ENCODE data around the gene SLC25A45.
"Not testable (repeated sequence)": the region's sequence is repeated elsewhere in the genome, so short reads cannot be mapped to it uniquely, and the experiment has no call there.

SLC25A45 gene

DNA sequence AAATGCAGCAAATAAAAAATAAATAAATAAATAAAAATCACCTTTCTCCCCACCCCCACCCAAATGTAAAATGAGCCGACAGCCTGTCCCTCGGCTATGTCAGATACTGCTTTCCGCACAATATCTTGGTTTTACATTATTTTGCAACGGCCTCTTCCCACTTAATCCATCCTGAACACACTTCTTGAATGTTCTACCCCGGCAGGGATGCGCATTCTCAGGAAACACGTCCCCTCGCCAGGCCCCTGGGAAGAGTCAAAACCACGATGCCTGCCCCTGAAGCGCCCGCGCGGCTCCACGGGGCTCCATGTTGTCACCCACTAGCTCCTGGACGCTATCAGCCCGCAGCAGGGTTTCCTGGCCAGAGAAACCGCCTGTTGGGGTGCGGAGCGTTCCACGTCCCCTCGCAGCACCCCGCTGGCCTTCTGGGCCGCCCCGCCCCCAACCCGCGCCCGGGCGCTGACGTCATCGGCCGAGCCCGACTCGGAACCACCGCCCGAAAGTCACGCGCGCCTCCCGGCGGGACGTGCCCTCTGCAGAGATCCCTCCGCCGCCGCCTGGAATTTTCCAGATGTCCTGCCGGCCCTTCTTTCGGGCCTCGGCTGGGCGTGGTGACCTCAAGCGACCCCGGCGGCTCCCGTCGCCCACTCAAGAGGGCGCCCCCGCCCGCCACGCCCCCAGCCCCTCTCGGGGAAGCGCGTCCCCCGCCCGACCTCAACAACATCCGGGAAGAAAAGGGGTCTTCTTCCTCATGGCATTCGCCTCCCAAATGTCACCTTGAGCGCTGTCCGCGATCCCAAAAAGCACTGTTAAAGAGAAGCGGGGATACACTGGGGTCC, 39.6 kb upstream of the SLC25A45 start:
- peak; percentile 77 for DNase-seq (ENCODE audit: low read depth, low spot score)

DNA sequence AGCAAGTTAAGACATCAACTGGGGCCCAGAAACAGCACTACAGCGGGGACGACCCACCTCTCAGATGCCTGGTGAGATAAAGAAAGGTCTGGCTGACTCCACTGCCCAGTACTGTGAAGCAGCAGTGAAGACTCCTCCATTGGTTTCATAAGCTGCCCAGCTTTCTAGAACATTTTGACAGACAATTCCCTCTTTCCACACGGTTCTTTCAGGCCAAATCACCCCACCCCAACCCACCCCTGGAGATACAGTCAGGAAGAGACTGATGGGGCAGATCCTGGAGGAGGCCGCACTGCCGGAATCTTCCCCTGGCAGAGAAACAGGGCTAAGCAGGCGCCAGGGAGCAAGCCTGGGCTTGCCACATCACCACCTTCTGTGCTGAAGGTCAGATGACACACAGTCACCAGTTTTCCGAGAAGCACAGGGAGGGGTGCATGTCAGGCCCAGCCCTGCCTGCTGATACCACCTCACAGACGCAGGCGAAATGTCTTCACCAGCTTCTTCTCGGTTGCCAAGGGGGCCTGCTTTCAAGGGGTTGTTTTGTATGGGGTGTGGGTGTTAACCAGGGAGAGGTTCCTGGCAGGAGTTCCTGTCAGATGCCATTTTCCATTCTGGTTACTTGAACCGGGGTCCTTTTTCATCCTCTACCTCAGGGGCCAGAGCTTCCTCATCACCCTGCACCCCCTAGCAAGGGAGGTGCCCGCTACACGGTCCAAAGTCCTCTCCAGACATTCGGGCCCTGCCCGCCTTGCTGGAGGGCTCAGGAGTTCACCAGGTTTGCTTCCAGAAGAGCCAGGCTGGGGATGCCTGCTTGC, 38.7 kb upstream of the SLC25A45 start:
- peak; percentile 75 for DNase-seq (ENCODE audit: low read depth, low spot score)

DNA sequence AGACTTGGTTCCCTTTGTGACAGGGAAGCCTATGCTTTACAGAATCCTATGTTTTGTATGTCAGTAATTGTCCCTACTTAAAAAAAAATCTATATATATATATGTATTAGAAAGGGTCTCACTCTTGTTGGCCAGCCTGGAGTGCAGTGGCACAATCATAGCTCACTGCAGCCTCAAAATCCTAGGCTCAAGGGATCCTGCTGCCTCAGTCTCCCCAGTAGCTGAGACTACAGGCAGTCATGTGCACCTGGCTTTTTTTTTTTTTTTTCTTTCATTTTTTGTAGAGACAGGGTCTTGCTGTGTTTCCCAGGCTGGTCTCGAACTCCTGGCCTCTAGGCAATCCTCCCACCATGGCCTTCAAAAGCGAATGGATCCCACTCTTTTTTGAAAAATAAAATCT, 38.1 kb upstream of the SLC25A45 start:
- no peak for DNase-seq (ENCODE audit: low read depth, low spot score)

DNA sequence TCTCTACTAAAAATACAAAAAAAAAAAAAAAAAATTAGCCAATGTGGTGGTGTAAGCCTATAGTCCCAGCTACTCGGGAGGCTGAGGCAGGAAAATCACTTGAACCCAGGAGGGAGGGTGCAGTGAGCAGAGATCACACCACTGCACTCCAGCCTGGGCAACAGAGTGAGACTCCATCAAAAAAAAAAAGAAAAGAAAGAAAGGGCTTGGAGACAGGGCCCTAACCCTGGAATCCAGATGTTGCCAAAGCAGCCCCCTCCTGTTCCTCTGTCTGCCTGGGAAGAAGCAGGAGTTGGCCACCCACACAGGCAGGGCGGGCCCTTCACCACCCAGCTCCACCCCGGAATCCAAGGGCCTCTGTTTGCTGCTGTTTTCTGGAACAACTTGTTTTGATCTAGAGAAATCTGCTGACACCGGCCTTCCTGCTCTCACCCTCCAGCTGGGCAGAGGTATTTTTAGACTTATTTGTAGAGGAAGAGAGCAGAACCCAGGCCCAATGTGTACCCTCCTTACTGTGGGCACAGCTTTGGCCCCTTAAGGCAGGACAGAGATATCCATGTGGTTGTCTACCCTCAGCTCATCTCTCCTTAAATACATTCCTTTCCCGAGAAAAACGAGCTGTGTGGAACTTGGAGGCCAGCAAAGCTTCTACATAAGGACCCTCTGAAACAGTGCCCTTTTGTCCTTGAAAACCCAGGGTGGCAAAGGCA, 37.5 kb upstream of the SLC25A45 start:
- DNase-seq (ENCODE audit: low read depth, low spot score): no peak

DNA sequence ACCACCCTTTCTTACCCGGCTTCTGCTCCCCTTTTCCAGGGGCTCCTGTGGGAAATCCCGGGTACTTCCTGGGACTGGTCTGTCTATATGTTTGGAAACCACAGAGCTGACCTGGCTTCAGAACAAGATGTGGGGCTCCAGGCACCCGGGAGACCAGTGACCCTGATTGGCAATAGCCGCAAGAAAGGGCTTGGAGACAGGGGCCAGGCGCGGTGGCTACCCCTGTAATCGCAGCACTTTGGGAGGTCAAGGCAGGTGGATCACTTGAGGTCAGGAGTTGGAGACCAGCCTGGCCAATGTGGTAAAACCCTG, 37.0 kb upstream of the SLC25A45 start:
- no peak for DNase-seq (ENCODE audit: low read depth, low spot score)

DNA sequence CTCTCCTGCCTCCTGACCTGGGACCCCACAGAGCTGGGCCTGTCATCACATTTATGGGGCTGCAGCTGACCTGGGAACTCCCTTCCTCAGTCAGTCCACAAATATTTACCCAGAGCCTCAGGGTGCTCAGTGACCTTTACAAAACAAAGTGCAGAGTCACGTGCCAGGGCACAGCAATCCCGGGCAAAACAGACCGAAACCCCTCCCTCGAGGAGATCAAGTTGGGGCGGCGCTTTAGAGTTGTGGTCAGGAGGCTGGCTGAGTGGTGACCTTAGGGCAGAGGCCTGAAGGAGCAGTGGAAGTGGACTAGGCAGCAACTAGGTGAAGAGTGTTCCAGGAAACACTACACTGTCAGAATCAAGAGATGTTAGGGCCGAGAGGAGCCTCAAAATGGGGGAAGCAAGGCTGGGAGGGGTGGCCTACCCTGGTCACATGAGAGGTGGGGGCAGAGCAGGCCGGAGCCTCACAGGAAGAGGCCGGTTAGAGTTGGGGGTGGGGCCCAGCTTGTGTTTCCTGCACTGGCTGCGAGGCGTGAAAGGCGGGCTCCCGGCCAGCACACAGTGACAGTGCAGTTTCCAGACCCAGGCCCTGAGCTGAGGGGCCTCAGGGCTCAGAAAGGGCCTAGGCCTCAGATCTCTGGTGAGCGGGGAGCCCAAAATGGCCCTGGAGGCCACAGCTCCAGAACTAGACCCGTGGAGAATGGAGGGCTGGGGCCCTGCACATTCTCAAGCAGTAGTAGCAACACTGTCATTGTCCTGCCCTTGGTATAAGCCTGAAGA, 36.4 kb upstream of the SLC25A45 start:
- DNase-seq (ENCODE audit: low read depth, low spot score): peak; percentile 66

DNA sequence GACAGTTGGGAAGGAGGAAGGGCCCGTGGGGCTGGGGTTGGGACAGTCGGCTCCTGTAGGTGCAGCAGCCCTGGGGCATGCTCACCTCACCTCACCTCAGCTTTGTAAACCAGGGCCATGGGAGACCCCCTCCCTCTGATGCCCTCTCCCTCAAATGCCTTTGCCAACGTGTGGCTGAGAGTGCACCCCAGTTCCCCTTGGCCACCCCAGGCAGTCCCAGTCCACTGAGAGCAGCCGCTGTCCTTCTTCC, 35.9 kb upstream of the SLC25A45 start:
- DNase-seq (ENCODE audit: low read depth, low spot score): no peak

DNA sequence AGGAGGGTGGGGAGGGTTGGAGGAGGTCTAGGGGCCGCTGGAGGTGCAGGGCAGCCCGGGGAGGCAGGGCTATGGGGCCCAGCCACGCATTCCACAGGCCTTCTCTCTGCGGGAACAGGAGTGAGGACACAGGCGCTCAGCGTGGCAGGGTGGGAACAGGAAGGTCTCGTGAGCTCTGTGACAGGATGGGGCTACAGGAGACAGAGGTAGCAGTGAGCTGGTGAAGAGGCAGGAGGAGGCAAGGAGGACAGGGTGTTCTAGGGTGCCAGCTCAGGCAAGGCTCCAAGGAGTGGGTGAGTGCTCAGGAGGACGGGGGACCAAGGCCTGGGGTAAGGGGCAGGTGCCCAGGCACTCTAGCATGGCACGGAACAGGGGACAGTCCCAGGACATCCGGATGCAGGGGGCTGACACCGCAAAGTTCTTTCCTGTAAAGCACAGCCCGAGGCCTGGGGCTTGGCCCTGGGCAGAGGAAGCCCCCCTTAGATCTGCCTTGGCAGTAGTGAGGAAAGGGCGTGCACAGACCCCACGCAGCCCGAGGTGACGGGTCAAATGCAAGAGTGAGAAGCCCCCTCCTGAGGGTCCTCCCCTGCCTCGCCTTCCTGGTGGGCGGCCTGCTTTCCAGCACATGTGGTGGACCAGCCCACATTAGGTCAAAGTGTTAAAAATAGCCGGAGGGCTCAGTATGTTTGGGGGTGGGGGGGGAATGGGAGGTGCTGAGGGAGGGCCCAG, 35.4 kb upstream of the SLC25A45 start:
- DNase-seq (ENCODE audit: low read depth, low spot score): no peak

DNA sequence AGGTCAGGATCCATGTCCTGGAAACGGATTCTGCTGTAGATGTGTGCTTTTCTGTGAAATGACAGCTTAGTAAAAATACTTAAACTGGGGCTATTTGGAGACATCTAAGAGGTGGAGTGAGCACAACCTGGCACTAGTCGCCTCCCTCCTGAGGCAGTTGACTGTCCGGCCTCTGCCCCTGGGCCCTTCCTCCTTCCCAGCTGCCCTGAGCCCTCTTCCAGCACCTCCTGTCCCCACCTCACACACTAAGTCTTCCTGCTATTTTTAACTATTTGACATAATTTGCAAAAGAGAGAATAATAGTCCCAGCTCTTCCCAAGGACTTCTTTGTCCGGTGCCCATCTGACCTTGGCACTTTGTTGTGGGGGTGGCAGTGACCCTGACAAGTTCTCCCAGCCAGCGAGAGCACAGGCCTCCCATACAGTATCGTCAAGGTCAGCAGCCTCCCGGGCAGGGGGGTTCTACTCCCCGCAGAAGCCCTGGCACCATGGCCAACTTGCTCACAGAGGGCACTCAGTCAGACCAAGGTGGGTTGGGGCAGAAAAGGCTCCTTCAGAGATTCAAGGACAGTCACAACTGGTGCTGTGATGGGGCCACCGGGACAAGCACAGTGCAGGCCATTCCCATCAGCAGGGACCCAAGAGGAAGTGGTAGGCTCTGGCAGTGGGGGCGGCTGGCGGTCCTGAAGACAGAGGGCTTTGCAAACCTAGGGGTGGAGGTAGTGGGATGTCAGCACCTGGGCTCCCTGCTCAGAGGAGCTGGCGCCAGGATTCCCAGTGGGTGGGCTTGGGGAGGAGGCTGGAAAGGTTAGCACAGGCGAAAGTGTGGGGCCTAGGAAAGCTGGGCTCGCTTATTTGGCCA, 34.6 kb upstream of the SLC25A45 start:
- no peak for DNase-seq (ENCODE audit: low read depth, low spot score)

DNA sequence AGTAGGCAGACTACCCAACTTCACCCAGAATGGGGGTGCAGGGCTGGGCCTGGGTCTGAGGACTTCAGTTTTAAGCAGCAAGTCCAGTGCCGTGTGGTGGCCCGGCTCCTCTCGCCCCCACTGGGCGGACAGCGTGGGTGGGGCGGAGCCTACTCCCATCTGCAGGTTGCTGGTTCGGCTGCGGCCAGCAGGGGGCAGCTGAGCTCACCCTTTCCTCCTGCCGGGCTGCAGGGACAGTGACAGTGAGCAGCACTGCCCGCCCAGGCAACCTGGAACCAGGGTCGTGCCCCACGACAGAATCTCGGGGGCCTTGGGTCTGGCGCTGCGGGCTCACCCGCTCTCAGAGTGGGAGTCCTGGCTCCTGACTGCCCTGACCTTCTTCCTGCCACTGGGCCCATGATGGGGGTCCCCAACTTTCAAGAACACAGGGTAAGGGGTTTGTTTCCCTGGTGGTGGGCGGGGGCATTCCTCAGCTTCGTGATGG, 33.9 kb upstream of the SLC25A45 start:
- peak; percentile 86 for DNase-seq (ENCODE audit: low read depth, low spot score)

DNA sequence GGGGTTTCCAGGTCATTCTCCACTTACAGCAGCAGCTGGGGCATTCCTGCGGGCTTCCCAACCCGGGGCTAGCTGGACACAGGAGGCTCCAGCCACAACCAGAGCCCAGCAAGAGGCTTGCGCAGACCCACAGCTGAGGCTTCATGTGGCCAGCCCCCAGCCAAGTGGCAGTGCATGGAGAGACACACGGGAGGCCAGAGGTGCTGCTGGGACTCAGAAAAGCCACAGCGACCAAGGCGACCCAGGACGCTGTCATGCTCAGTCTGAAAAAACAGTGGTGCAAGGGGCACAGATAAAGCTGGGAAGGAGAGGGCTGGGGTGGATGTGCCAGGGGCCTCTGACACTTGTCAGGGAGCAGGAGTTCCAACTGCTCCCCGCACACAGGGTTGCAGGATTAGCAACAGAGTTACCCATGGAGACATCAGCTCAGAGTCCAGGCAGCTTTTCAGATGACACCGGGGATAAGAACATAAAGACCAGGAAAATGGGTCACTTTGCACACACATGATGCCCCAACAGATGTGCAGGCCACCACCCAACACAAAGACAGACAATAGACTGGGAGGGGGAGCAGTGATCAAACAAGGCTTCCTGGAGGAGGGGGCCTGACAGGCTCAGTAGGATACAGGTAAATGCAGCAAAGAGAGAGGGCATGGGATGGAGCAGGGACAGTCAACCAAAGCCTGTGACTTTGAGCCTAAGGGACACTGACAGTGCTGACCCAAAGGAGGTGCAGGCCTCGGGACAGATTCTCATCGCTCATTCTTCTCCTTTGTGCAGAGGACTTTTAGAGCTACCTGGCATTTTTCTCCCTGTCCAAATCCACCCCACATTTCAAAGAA, 33.3 kb upstream of the SLC25A45 start:
- no peak for DNase-seq (ENCODE audit: low read depth, low spot score)

DNA sequence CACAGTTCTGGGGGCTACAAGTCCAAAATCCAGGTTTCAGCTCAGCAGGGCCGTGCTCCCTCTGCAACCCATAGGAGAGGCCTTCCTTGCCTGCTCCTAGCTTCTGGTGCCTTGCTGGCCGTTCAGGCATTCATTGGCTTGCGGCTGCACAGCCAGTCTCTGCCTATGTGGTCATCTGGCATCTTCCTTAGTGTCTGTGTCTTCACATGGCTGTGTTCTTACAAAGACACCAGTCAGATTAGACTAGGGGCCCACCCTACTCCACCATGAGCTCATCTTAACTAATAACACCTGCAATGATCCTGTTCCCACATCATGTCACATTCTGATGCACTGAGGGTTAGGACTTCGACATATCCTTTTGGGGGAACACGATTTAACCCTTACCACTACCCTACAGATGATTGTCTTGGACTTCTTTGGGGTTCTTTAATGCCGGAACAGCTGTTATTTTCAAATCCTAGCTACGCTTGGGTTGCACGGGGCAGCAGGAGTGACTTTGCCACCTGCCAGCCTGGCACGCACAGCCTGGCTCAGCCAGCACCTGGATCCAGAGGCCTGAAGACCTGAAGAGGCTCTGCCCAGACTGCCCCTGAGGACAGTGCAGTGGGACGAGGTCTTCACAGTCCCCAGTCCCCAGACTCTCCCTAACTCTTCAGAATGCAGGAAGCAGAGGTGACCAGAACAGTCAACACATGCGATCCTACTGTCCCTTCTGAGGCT, 32.5 kb upstream of the SLC25A45 start:
- no peak for DNase-seq (ENCODE audit: low read depth, low spot score)

DNA sequence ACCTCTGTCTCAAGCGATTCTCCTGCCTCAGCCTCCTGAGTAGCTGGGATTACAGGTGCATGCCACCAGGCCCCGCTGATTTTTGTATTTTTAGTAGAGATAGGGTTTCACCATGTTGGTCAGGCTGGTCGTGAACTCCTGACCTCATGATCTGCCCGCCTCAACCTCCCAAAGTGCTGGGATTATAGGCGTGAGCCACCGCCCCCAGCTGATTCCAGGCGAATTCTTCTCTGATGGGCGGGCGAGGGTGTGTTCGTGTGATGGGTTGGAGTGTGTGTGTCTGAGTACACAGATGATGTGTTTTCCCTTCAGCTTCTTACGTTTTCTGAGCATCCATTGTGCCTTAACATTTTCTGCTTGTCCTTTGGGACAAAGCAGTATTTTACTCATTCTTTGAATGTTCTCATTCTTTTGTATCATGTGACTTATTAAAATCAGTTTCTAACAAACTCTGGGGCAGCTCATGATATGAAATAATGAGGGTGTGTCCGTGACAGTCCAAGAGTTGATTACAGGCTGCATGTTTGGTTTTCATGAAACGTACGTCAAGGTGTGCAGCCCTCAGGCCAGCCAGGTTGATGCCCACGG, 30.7 kb upstream of the SLC25A45 start:
- not testable (repeated sequence) for DNase-seq (ENCODE audit: low read depth, low spot score)

DNA sequence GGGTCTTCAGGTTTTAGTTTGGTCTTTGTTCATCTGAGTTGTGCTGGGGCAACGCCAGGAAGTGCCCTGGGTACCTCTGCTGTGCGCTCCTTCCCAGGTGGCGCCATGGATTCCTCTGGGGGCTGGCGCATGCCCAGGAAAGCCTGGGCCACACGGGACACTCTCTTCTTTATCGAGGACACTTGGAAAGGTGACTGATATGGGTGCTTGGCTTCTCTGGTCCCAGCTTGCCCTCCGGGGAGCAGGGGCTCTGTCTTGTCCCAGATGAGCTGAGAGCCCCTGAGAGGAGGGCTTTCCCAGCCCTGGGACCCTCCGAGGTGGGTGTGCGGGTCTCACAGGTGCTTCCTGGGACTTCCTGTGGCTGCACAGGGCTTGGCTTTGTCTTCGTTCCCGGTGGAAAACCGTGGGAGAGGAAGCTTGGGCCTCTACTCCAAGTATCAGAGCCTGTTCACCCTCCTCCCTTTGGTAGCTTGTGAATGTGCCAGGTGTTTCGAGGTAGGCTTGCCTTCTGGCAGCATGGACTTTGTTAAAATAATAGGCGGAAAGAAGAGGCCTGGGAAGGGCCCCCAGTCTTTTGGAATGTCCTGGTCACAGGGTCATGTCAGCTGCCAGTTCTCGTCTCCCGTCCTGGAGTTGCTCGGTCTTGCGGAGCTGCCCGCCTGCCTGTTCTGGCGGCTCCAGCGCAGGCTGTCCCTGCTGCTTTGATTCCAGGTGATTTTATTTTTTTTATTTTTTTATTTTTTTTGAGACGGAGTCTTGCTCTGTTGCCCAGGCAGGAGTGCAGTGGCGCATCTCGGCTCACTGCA, 30.0 kb upstream of the SLC25A45 start:
- no peak for DNase-seq (ENCODE audit: low read depth, low spot score)

DNA sequence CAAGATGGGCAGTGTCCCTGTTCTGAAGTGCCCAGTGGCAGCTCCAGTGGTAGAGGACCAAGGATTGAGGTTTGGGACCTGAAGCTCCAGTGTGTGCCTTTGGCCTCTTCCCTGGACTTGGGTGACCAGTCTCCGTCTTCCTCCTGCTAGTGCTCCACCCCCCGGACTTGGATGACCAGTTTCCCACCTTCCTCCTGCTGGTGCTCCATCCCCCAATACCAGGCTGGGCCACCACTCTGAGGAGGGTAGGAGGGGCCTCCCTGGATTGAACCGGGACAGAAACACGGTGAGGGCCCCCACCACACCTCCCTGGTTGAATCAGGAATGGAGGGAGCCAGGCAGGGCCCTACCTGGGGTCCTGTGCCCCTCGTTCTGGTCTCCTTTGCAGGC, 29.2 kb upstream of the SLC25A45 start:
- no peak for DNase-seq (ENCODE audit: low read depth, low spot score)

DNA sequence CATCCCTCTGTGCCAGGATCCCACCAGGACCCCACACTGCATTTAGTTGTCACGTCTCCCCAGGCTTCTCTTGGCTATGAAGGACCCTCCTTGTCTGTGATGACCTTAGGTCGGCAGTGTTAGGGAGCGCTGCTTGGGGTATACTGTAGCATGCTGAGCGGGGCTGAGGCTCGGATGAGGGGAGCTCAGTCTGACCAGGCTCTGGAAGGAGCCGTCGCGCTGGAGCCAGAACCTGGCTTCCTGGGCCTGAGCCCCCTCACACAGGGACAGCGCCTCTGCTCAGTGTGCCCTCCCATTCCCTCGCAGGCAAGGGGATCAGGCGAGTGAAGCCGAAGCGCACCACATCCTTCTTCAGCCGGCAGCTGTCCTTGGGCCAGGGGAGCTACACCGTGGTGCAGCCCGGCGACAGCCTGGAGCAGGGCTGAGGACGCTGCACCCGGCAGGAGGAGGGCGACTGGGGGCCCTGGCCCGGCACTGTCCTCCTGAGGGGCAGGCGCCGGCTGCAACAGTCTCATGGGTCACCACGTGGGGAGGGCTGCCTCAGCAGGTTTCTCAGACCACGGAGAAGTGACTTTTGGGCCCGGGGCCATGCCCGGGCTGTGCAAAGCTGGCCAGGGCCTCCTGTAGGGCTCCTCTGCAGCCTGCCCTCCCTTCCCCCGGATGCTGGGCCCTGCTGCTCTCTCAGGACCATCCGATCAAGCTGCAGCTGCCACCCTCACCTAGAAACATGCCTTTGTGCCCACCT, 28.7 kb upstream of the SLC25A45 start:
- DNase-seq (ENCODE audit: low read depth, low spot score): no peak

Measured in activated CD4-positive, CD25-positive, alpha-beta regulatory T cell treated with anti-CD3 and anti-CD28 coated beads, Interleukin-2, amount 50 U/mL, for 16 hours (primary cell).